ENCODE results near the gene NOL7. TPM values are rescaled to one million over a fixed set of nuclear protein-coding genes. Genes with fewer than 3 reads are reported as not detected.

NOL7 gene
- total RNA-seq, 6 donors from 2014 or later = 47.0 to 102 (median 84.7) TPM

GRCh38 chr6:13661647-13662046 is 46.5 kb downstream of the NOL7 start:
- Histone ChIP-seq H3K36me3 (peaks cover 0 to 3% (median 0%) of the 10 kb centered on the region in 4 donors), H3K27me3 (no peaks in the 10 kb centered on the region), H3K4me1 (peaks cover 0 to 30% (median 22%) of the 10 kb centered on the region in 4 donors), H3K9me3 (no peaks in the 10 kb centered on the region), H3K4me3 (no peak overlapping the region), H3K27ac (no peak overlapping the region)
- no peak for DNase-seq
- TF ChIP-seq CTCF (IDR thresholded peaks at IDR 0.05) (no peak), POLR2AphosphoS5 (IDR thresholded peaks at IDR 0.05) (no peak), POLR2A (IDR thresholded peaks at IDR 0.05) (no peak), EP300 (IDR thresholded peaks at IDR 0.05) (no peak)
- 69 to 96% methylated on average over 2 of the region's 2 CpGs for WGBS, 2 donors
- ATAC-seq (ENCODE audit: low FRiP score in 2 of 2) = no peak

GRCh38 chr6:13662651-13663334 is 47.7 kb downstream of the NOL7 start:
- peaks cover 0 to 32% (median 19%) of the 10 kb centered on the region in 4 donors for H3K4me1 ChIP-seq
- WGBS, 2 donors = 81% methylated on average over 3 of the region's 3 CpGs
- no peaks in the 10 kb centered on the region for H3K36me3 ChIP-seq
- no peak for DNase-seq
- no peak overlapping the region for H3K4me3 ChIP-seq
- no peaks in the 10 kb centered on the region for H3K9me3 ChIP-seq
- no peak for TF ChIP-seq POLR2AphosphoS5 (IDR thresholded peaks at IDR 0.05)
- TF ChIP-seq POLR2A (IDR thresholded peaks at IDR 0.05) = no peak
- TF ChIP-seq EP300 (IDR thresholded peaks at IDR 0.05) = no peak
- no peak for TF ChIP-seq CTCF (IDR thresholded peaks at IDR 0.05)
- ATAC-seq (ENCODE audit: low FRiP score in 2 of 2) = no peak
- H3K27me3 ChIP-seq = no peaks in the 10 kb centered on the region
- H3K27ac ChIP-seq = no peak overlapping the region

GRCh38 chr6:13663986-13664385 is 48.9 kb downstream of the NOL7 start:
- Histone ChIP-seq H3K27me3 (no peaks in the 10 kb centered on the region), H3K36me3 (no peaks in the 10 kb centered on the region), H3K9me3 (no peaks in the 10 kb centered on the region), H3K27ac (no peak overlapping the region), H3K4me3 (no peak overlapping the region), H3K4me1 (peaks cover 0 to 41% (median 18%) of the 10 kb centered on the region in 4 donors)
- TF ChIP-seq POLR2A (IDR thresholded peaks at IDR 0.05) (no peak), EP300 (IDR thresholded peaks at IDR 0.05) (no peak), CTCF (IDR thresholded peaks at IDR 0.05) (no peak), POLR2AphosphoS5 (IDR thresholded peaks at IDR 0.05) (no peak)
- no peak for DNase-seq
- WGBS, 2 donors = 94 to 95% methylated on average over 4 of the region's 4 CpGs
- ATAC-seq (ENCODE audit: low FRiP score in 2 of 2) = no peak

- DNase-seq (no peak), ATAC-seq (ENCODE audit: low FRiP score in 2 of 2) (no peak)
- Histone ChIP-seq H3K4me1 (peaks cover 0 to 41% (median 16%) of the 10 kb centered on the region in 4 donors), H3K9me3 (no peaks in the 10 kb centered on the region), H3K36me3 (no peaks in the 10 kb centered on the region), H3K27ac (no peak overlapping the region), H3K27me3 (no peaks in the 10 kb centered on the region), H3K4me3 (no peak overlapping the region)
- TF ChIP-seq POLR2AphosphoS5 (IDR thresholded peaks at IDR 0.05) = no peak
- no peak for TF ChIP-seq EP300 (IDR thresholded peaks at IDR 0.05)
- TF ChIP-seq CTCF (IDR thresholded peaks at IDR 0.05) = no peak
- TF ChIP-seq POLR2A (IDR thresholded peaks at IDR 0.05) = no peak
Measured at GRCh38 chr6:13664703-13665352, 49.7 kb downstream of the NOL7 start.
